A172 (cell line): ENCODE results near the gene DCTN2. TPM values are rescaled to one million over a fixed set of nuclear protein-coding genes. Genes with fewer than 3 reads are reported as not detected.
A peak's percentile ranks its signal among the peaks of the same experiment; 100 is the strongest.

Source experiments
- DNase-seq: peaks from one replicate; pipeline ENCODE4 v3.0.0-alpha.2; 2015; ENCODE audit warnings: low spot score
- total RNA-seq: library from RNA; depleted of rRNA; stranded (reverse); fragments of >200 nt; shearing (Covaris generic); gene quantifications from 2 replicates; pipeline ENCODE4 v1.2.3, GENCODE V29; 2014; rRNA removed

The DCTN2 gene
- total RNA-seq, 1 experiment from 2014 or later, result 149 TPM

DNA sequence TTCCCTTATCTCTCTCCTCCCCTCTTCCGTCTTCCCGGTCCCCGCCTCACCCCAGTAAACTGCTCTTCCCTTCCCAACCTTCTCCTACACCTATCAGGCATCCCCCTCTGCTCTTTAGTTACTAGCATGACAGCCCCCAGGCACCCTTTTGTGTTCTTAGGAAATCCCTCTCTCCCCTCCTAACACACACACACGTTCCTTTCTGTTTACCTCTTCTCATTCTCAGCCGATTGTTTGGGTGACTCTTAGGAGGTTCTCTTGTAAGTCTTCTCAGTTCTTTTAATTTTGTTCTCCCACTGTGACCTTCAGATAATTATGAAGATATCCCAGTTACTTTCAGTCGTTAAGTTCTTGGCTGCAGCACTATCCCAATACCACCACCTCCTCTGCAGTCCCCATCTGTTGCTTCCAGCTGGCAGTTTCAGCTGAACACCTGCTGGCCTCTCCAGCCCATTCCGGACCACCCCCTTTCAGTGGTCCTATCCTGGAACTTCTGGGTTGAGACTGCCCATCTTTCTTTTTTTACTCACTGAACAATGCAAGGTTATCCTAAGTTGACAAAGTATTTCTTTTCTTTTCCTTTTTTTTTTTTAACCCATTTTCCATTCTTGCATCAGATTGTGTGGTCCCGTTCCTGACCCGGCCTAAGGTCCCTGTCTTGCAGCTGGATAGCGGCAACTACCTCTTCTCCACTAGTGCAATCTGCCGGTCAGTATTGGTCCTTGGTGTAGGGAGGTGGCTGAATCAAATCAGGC lies 58.4 kb downstream of the DCTN2 start:
- no peak for DNase-seq

DNA sequence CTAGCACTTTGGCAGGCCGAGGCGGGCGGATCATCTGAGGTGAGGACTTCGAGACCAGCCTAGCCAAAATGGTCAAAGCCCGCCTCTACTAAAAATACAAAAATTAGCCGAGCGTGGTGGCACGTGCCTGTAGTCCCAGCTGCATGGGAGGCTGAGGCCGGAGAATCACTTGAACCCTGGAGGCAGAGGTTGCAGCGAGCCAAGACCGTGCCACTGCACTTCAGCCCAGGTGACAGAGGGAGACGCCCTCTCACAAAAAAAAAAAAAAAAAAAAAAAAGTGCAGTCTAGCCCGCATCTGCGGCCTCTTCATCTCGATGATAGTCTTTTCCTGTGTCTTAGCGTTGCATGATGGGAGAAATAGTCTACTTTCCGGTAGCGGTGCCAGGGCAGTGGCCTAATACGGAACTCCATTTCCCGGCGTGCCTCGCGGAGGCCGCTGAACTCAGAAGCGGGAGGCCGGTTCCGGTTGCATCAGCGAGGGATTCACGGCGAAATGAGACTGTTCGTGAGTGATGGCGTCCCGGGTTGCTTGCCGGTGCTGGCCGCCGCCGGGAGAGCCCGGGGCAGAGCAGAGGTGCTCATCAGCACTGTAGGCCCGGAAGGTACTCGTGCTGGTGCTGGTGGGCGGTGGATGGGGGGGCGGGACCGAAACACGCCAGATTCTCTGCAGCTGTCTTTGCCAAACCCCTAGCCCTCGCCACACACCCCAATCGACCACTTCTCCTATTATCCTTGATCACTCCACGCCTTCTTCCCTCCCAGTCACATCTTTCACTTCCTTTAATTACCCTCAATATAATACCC lies 59.2 kb downstream of the DCTN2 start, which contains the start of gene MARS1:
MARS1 (plus strand) TSS at position 472 of the 805 bp plus-strand sequence; CDS start at position 495, 23 bp downstream.
- DNase-seq, result peak; percentile 93

DNA sequence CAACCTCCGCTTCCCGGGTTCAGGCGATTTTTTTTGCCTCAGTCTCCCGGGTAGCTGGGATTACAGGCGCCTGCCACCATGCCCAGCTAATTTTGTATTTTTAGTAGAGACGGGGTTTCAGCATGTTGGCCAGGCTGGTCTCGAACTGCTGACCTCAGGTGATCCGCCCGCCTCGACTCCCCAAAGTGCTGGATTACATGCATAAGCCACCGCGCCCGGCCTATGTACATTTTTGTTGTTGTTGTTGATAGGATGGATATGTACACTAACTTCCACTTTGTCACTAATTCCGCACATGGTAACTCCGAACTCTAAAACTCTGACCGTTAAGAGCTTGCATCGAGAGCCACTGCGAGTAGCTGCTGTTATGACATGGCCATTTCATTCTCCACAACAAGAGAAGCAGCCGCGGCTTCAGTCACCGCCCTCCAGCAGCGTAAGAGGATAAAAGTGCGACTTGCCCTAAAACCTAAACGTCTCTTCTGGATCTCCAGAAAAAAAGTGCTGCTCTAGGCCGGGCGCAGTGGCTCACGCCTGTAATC lies 59.9 kb downstream of the DCTN2 start:
- DNase-seq, result no peak

DNA sequence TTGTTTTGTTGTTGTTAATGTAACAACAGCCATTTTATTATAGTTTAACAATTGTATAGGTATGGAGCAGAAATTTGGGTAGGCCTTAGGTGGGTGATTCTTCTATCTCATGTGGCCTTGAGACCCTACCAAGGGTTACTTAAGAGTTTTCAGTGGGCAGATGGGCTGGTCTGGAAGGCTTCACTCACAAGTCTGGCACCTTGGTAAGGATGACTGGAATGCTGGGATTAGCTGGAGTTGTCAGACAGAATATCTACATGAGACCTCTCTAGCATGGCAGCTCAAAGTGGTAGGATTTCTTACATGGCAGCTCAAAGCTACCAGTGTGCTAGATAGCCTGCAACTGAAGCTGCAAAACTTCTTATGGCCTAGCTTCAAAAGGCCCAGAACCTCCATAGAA lies 61.3 kb downstream of the DCTN2 start:
- DNase-seq, result no peak

DNA sequence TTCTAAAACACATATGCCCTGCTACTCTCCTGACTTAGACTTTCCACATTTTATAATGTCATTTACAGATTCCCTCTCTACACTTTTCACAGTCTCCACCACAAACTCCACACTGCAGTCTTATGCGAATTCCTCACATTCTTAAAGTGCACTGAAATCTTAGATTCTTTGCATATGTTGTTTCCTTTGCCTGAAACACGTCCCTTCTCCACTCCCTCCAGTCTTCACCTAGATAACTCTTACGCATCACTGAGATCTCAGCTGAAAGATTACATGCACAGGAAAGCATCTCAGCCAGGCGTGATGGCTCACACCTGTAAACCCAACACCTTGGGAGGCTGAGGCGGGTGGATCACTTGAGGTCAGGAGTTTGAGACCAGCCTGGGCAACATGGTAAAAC lies 63.5 kb downstream of the DCTN2 start:
- DNase-seq, result peak; percentile 46

DNA sequence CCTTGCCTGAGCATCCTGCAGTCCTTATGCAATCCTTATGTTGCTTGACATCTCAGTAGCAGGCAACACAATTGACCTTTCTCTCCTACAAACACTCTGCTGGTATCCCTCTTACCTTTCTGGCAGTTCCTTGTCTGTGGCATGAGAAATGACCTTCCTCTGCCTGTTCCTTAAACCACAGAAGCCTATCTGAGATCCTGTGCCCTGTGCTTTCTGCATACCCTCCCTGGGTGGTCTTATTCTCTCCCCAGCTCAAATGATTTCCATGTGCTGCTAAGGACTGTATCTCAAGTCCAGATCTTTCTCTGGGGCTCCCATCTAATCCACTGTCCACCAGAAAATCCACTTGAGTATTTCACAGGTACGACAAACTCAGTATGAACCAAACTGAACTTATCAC lies 65.3 kb downstream of the DCTN2 start:
- no peak for DNase-seq

Other genes starting within 250 kb of the DCTN2 start
- gene R3HDM2, start 116.1 kb downstream of the DCTN2 start, total RNA-seq, result 9.4 and 16.3 TPM in 2 replicates
- not detected in 2 replicates for gene INHBC, start 112.4 kb downstream of the DCTN2 start, total RNA-seq
- gene INHBE, start 91.9 kb downstream of the DCTN2 start, total RNA-seq, result 0.14 and 0.17 TPM in 2 replicates
- gene GLI1, start 87.4 kb downstream of the DCTN2 start, total RNA-seq, result 0.19 and 4.1 TPM in 2 replicates
- 0.43 and 0.79 TPM in 2 replicates for gene ARHGAP9, start 67.3 kb downstream of the DCTN2 start, total RNA-seq
- gene MARS1, start 59.1 kb downstream of the DCTN2 start, total RNA-seq, result 86.0 and 319 TPM in 2 replicates
- 45.3 and 46.9 TPM in 2 replicates for gene DDIT3, start 26.7 kb downstream of the DCTN2 start, total RNA-seq
- 2.3 and 11.8 TPM in 2 replicates for gene MBD6, start 24.4 kb downstream of the DCTN2 start, total RNA-seq
- 0.36 and 0.67 TPM in 2 replicates for gene KIF5A, start 2.9 kb upstream of the DCTN2 start, total RNA-seq
- 42.5 and 54.0 TPM in 2 replicates for gene PIP4K2C, start 44.0 kb upstream of the DCTN2 start, total RNA-seq
- gene DTX3, start 57.6 kb upstream of the DCTN2 start, total RNA-seq, result 13.6 and 21.3 TPM in 2 replicates
- gene ARHGEF25, start 64.2 kb upstream of the DCTN2 start, total RNA-seq, result 20.6 and 23.0 TPM in 2 replicates
- 61.9 and 82.6 TPM in 2 replicates for gene B4GALNT1, start 86.0 kb upstream of the DCTN2 start, total RNA-seq
- 103 and 144 TPM in 2 replicates for gene OS9, start 146.9 kb upstream of the DCTN2 start, total RNA-seq
- 0.02 and 0.55 TPM in 2 replicates for gene AGAP2, start 191.6 kb upstream of the DCTN2 start, total RNA-seq
- 31.2 and 33.3 TPM in 2 replicates for gene TSPAN31, start 197.8 kb upstream of the DCTN2 start, total RNA-seq
- 300 and 506 TPM in 2 replicates for gene CDK4, start 205.1 kb upstream of the DCTN2 start, total RNA-seq
- gene MARCHF9, start 207.9 kb upstream of the DCTN2 start, total RNA-seq, result 10.5 and 12.9 TPM in 2 replicates
- 0.90 and 2.1 TPM in 2 replicates for gene CYP27B1, start 219.9 kb upstream of the DCTN2 start, total RNA-seq
- 4.3 and 5.1 TPM in 2 replicates for gene METTL1, start 224.9 kb upstream of the DCTN2 start, total RNA-seq
- gene EEF1AKMT3, start 225.4 kb upstream of the DCTN2 start, total RNA-seq, result 3.3 and 7.8 TPM in 2 replicates
- 51.0 and 54.8 TPM in 2 replicates for gene TSFM, start 235.6 kb upstream of the DCTN2 start, total RNA-seq